GM19468 (cell line): ENCODE results near the gene RAPGEF6.
A peak's percentile ranks its signal among the peaks of the same experiment; 100 is the strongest.
"Not testable (repeated sequence)": the region's sequence is repeated elsewhere in the genome, so short reads cannot be mapped to it uniquely, and the experiment has no call there.

Source experiments
- ATAC-seq: cut with Tn5 transposase; IDR thresholded peaks from one replicate; pipeline ENCODE4 v1.9.1; 2021; ENCODE audit warnings: mild to moderate bottlenecking, moderate library complexity, moderate number of reproducible peaks; ENCODE audit not compliant: unreplicated experiment; ENCODE audit errors: extremely low read depth

Gene RAPGEF6

DNA sequence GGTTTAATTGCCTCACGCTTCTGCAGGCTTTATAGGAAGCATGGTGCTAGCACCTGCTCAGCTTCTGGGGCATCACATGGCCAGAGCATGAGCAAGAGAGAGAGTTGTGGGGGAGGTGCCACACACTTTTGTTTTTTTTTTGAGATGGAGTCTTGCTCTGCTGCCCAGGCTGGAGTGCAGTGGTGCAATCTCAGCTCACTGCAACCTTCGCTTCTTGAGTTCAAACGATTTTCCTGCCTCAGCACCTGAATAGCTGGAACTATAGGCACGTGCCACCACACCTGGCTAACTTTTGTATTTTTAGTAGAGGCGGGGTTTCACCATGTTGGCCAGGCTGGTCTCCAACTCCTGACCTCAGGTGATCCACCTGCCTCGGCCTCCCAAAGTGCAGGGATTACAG is 236.0 kb downstream of the RAPGEF6 start:
- not testable (repeated sequence) for ATAC-seq

DNA sequence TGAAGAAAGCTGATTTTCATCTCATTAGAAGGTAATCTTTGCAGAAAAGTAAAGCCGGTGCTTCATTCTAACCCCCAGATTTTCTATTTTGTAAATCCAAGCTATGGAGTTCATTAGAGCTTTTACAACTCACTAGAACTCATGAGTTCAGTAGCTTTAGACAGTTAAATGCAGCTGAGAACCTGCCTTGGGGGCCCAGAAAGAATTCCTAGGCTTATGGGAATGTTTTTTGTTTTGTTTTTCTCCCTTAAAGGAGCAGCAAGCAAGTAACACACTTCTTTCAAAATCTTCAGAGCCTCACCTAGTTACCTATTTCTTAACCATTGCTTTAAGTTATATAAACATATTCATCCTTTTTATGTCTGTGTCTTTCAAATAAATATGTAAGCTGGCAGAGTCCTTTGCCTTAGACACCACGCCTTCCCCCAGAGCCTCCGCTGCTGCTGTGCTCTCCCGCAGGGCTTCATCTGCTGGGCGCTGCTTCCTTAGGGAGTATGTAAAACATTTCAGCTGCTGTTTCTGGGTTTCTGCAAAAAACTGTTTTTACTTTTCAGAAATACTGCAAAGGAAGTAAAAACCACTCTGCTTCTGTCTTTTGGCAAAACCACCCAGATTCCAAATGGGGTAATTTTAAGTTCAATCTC is 238.3 kb downstream of the RAPGEF6 start:
- no peak for ATAC-seq

- ATAC-seq, result peak; percentile 70
These were observed 239.0 kb downstream of the RAPGEF6 start for GRCh38 chr5:131396015-131396414.

DNA sequence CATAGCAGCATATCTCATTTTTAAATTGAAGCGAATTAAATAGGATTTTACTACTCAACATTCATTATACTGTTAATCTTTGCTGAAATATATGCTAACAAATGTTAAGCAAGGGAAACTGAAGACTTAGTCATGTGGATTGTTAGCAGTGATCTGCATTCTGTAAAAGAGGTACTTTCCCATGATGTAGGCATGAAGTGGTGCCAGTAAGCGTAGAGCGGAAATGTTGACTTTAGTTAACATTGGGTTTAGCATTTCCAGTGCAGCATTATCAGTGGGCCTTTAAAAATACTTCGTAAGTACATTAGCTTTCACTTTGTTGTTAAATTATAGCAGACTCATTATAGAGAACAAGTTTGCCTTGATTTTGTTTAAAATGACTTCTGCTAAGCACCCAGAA is 240.9 kb downstream of the RAPGEF6 start:
- ATAC-seq, result peak; percentile 80

GRCh38 chr5:131393498-131393968 is 241.5 kb downstream of the RAPGEF6 start:
- ATAC-seq, result no peak

DNA sequence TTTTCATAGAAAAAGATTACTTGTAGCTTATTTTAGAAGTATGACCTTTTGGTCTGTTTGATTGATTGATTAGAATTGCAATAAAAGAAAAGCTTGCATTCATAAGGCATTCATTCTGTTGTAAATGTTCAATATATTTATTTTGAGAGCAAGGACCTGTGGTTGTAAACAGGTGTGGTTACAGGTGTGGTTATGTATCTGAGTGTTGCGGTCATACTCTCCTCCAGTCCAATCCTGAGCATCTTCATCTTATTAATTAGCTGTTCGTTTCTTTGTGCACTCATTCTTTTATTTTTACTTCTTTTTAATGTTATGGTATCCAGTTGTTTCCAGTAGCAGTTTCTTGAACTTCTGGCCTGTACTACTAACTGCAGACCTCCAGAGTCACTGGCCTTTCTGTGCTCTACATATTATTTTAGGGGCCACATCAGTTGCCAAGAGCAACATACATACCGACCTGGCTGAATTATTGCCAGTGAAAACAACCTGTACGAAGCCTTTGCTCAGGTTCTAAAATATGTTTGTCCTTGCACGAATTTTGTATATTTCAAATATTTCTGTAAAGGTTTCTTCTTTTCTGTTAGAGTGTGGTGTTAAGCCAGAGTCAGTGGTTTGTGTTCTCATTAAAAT is 242.4 kb downstream of the RAPGEF6 start:
- no peak for ATAC-seq

DNA sequence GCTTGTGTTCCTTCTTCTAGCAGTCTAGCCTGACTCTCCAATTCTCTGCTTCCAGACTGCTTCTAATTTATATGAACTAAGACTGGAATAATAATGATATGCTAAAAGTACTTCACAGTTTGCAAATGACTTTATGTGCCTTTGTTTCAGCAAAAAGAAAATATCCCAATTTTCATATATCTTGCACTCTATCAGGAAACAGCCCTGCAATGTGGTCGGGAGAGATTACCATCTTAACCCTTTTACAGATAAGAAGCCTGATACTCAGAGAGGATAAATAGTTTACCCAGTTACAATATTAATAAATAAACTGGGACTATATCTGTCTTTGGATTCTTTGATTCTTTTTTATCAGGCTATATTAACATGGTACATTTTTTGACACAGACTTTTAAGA is 245.2 kb downstream of the RAPGEF6 start:
- ATAC-seq, result no peak

GRCh38 chr5:131389096-131389868 is 245.7 kb downstream of the RAPGEF6 start:
- no peak for ATAC-seq

DNA sequence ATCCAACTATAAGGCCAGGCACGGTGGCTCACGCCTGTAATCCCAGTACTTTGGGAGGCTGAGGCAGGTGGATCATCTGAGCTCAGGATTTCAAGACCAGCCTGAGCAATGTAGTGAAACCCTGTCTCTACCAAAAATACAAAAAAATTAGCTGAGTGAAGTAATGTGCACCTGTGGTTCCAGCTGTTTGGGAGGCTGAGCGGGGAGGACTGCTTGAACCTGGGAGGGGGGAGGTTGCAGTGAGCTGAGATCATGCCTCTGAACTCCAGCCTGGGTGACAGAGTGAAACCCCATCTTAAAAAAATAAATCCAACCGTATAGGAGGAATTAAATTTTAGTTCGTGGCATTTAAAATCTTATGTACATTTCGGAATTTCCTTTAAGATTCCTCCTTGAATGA is 247.8 kb downstream of the RAPGEF6 start:
- no peak for ATAC-seq

GRCh38 chr5:131386779-131387178 is 248.2 kb downstream of the RAPGEF6 start:
- no peak for ATAC-seq

GRCh38 chr5:131386124-131386523 is 248.9 kb downstream of the RAPGEF6 start:
- no peak for ATAC-seq

- no peak for ATAC-seq
These were observed 250.3 kb downstream of the RAPGEF6 start for GRCh38 chr5:131384616-131385214.

GRCh38 chr5:131384173-131384572 is 250.9 kb downstream of the RAPGEF6 start:
- ATAC-seq, result no peak

GRCh38 chr5:131382407-131383395 is 252.3 kb downstream of the RAPGEF6 start:
- ATAC-seq, result peak; percentile 40

GRCh38 chr5:131381777-131382176 is 253.3 kb downstream of the RAPGEF6 start:
- peak; percentile 33 for ATAC-seq

DNA sequence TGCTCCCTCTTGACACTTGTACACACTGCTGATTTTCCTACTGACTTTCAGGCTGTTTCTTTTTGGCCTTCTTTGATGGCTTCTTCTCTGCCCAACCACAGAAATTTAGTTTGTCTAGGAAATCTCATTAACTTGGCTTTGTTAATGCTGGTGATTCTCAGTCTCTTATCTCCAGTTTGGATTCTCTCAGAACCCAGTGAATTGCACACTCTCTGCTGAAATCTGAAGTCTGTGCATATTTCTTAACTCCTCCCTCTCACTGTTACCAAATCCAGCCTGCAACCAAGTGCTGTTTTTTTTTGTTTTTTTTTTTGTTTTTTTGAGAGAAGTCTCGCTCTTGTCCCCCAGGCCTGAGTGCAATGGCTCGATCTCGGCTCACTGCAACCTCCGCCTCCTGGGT is 254.0 kb downstream of the RAPGEF6 start:
- no peak for ATAC-seq

- ATAC-seq, result not testable (repeated sequence)
These were observed 254.8 kb downstream of the RAPGEF6 start for GRCh38 chr5:131380238-131380637.

- ATAC-seq, result no peak
These were observed 255.3 kb downstream of the RAPGEF6 start for GRCh38 chr5:131379723-131380122.

DNA sequence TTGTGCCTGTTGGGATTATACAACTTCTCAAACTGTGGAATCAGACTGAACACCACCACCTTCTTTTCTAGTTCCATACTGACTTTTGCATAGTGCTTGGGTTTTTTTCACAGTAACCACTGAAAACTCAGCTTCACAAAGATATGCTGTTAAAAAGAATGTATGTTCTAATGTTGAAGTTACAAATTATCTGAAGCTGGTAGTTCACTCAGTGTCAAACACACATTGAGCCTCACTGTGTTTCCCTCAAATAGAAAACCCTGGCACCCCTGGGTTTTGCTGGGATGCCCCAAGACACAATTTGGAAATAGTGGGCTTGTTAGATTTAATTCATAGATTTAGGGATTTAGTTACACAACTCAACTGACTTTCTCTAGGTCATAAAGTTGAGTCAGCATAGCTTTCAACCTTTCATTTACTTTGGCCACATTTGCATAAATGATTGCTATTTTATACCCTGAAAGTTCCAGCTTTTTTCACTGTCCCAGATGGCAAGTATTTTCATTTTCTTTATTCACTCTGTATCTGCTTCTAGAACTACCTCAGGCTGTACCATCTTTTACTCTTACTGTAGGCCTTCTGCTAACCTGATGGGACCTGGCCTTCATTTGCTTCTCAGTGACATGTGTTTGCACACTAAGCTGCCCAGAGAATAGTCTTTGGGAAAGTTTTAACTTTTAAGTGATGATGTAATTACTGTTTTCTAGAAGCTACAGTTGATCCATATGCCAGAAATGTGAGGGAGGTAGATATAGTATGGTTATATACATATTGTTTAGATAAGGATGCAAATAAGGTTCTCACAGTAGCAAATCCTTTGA is 256.1 kb downstream of the RAPGEF6 start:
- no peak for ATAC-seq
